Measurements from ENCODE around the gene PCDH12.

GRCh38 chr5:141913560-141914198 lies 44.3 kb downstream of the PCDH12 start:
- TF ChIP-seq CTCF (IDR thresholded peaks at IDR 0.05) (no peak), POLR2A (IDR thresholded peaks at IDR 0.05) (no peak)
